ENCODE data around the gene EPG5. TPM values are rescaled to one million over a fixed set of nuclear protein-coding genes. Genes with fewer than 3 reads are reported as not detected.
"Not testable (repeated sequence)": the region's sequence is repeated elsewhere in the genome, so short reads cannot be mapped to it uniquely, and the experiment has no call there.

Gene EPG5
- total RNA-seq, 6 donors from 2014 or later: 28.6 to 109 (median 39.6) TPM

DNA sequence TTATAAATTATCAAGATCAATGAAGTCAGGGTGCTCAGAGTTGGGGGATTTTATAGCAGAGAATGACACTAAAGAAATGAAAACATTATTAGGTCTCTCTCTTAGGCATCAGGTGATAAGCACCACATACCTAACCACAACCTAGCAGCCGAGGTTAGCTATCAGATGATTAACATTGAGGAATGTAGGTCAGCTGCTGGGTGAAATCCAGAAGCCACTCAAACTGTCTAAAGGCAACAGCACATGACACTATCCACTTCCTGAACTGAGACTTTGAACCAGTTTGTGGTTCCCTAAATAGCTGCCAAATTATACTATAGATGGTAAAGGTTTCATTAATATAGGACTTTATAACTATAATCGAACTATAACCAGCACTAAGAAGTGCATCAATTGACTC is 4.7 kb downstream of the EPG5 start:
- peaks cover 25 to 66% (median 34%) of the 10 kb centered on the region in 4 donors for H3K4me1 ChIP-seq
- H3K36me3 ChIP-seq: peaks cover 0 to 5% (median 0%) of the 10 kb centered on the region in 4 donors
- 29 to 55% methylated on average over 2 of the region's 2 CpGs for WGBS, 2 donors
- H3K27me3 ChIP-seq: no peaks in the 10 kb centered on the region
- no peaks in the 10 kb centered on the region for H3K9me3 ChIP-seq
- peak in 1 of 4 donors; percentile 52 for TF ChIP-seq EP300 (IDR thresholded peaks at IDR 0.05)
- TF ChIP-seq, protein P1, sequence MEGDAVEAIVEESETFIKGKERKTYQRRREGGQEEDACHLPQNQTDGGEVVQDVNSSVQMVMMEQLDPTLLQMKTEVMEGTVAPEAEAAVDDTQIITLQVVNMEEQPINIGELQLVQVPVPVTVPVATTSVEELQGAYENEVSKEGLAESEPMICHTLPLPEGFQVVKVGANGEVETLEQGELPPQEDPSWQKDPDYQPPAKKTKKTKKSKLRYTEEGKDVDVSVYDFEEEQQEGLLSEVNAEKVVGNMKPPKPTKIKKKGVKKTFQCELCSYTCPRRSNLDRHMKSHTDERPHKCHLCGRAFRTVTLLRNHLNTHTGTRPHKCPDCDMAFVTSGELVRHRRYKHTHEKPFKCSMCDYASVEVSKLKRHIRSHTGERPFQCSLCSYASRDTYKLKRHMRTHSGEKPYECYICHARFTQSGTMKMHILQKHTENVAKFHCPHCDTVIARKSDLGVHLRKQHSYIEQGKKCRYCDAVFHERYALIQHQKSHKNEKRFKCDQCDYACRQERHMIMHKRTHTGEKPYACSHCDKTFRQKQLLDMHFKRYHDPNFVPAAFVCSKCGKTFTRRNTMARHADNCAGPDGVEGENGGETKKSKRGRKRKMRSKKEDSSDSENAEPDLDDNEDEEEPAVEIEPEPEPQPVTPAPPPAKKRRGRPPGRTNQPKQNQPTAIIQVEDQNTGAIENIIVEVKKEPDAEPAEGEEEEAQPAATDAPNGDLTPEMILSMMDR (IDR thresholded peaks at IDR 0.05): no peak
- peak overlapping the region; percentile 2 to 60 (median 27) for H3K27ac ChIP-seq
- DNase-seq (peak in 1 of 2 donors; percentile 80), ATAC-seq (ENCODE audit: low FRiP score in 2 of 2) (peak in 1 of 2 donors; percentile 77)
- no peak overlapping the region for H3K4me3 ChIP-seq

DNA sequence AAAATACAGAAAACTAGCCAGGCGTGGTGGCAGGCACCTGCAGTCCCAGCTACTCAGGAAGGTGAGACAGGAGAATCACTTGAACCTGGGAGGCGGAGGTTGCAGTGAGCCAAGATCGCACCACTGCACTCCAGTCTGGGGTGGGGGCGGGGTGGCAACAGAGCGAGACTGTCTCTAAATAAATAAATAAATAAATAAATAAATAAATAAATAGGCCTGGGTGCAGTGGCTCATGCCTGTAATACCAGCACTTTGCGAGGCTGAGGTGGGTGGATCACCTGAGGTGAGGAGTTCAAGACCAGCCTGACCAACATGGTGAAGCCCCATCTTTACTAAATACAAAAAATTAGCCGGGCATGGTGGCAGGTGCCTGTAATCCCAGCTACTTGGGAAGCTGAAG is 7.6 kb downstream of the EPG5 start:
- not testable (repeated sequence) for H3K27me3 ChIP-seq; H3K4me3 ChIP-seq; DNase-seq; ATAC-seq (ENCODE audit: low FRiP score in 2 of 2); H3K27ac ChIP-seq; H3K9me3 ChIP-seq
- Histone ChIP-seq H3K4me1 (peaks cover 21 to 45% (median 24%) of the 10 kb centered on the region in 4 donors), H3K36me3 (peaks cover 4 to 14% (median 10%) of the 10 kb centered on the region in 4 donors)
- 94 to 97% methylated on average over 7 of the region's 7 CpGs for WGBS, 2 donors

DNA sequence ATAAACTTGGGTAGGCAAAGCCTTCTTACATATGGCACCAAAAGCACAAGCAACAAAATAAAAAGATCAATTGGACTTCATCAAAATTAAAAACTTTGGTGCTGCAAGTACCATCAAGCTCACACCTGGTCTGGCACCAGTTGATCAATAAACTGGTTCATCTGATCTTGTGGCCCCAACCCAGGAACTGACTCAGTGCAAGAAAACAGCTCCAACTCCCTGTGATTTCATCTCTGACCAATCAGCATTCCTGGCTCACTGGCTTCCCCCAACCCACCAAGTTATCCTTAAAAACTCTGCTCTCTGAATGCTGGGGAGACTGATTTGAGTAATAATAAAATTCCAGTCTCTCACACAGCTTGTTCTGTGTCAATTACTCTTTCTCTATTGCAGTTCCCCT is 8.4 kb downstream of the EPG5 start:
- H3K4me1 ChIP-seq: peaks cover 21 to 43% (median 24%) of the 10 kb centered on the region in 4 donors
- DNase-seq (no peak), ATAC-seq (ENCODE audit: low FRiP score in 2 of 2) (no peak)
- peaks cover 8 to 20% (median 17%) of the 10 kb centered on the region in 4 donors for H3K36me3 ChIP-seq
- no peaks in the 10 kb centered on the region for H3K9me3 ChIP-seq
- H3K27me3 ChIP-seq: no peaks in the 10 kb centered on the region
- H3K4me3 ChIP-seq: no peak overlapping the region
- no peak overlapping the region for H3K27ac ChIP-seq
- TF ChIP-seq, protein P1 (IDR thresholded peaks at IDR 0.05): no peak
- TF ChIP-seq POLR2A (IDR thresholded peaks at IDR 0.05) (no peak), EP300 (IDR thresholded peaks at IDR 0.05) (no peak), POLR2AphosphoS5 (IDR thresholded peaks at IDR 0.05) (no peak)

DNA sequence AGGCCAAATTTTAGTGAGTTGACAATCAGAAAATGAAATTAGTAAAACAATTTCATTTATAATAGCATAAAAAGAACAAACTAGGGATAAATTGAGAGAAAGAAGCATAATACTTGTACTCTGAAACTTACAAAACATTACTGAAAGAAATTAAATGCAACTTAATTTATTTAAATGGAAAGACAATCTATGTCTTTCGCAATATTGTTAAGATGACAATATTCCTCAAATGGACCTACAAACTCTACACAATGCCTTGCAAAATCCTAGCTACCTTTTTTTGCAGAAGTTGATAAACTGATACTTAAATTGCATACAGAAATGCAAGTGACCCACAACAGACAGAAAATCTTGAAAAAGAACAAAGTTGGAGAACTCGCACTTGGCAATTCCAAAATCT is 9.1 kb downstream of the EPG5 start:
- Histone ChIP-seq H3K9me3 (no peaks in the 10 kb centered on the region), H3K4me1 (peaks cover 18 to 36% (median 20%) of the 10 kb centered on the region in 4 donors), H3K27ac (no peak overlapping the region), H3K27me3 (no peaks in the 10 kb centered on the region), H3K36me3 (peaks cover 8 to 27% (median 22%) of the 10 kb centered on the region in 4 donors), H3K4me3 (no peak overlapping the region)
- 95 to 96% methylated on average over 2 of the region's 2 CpGs for WGBS, 2 donors
- ATAC-seq (ENCODE audit: low FRiP score in 2 of 2) (no peak), DNase-seq (no peak)
- TF ChIP-seq POLR2A (IDR thresholded peaks at IDR 0.05) (no peak), POLR2AphosphoS5 (IDR thresholded peaks at IDR 0.05) (no peak), EP300 (IDR thresholded peaks at IDR 0.05) (no peak)
- TF ChIP-seq, protein P1 (IDR thresholded peaks at IDR 0.05): no peak

DNA sequence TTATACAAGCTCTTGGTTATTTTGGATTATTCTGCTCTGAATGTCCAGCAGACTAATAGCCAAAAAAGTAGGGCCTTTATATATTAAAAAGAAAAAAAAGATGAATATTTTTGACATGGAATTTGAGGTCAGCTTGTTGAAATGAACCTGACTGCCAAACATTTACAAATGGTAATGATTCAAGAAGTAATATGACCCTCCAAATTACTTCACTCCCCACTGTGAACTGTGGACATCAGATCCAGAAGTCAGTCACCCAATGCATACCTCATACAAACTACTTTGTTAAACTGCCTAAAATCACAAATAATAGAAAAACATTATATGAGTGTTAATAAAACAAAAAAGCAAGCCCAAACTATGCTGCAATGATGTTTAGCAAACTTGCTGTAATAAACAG is 10.0 kb downstream of the EPG5 start:
- no peak overlapping the region for H3K27ac ChIP-seq
- no peak overlapping the region for H3K4me3 ChIP-seq
- H3K9me3 ChIP-seq: no peaks in the 10 kb centered on the region
- ATAC-seq (ENCODE audit: low FRiP score in 2 of 2): no peak
- peaks cover 8 to 36% (median 30%) of the 10 kb centered on the region in 4 donors for H3K36me3 ChIP-seq
- TF ChIP-seq EP300 (IDR thresholded peaks at IDR 0.05) (no peak), POLR2A (IDR thresholded peaks at IDR 0.05) (no peak), POLR2AphosphoS5 (IDR thresholded peaks at IDR 0.05) (no peak)
- TF ChIP-seq, protein P1 (IDR thresholded peaks at IDR 0.05): no peak
- H3K27me3 ChIP-seq: no peaks in the 10 kb centered on the region
- no peak for DNase-seq
- peaks cover 9 to 26% (median 12%) of the 10 kb centered on the region in 4 donors for H3K4me1 ChIP-seq

Data from upper lobe of left lung (tissue), 6 donors.